Astrocyte (in vitro differentiated cells and primary cell): ENCODE data around the gene FGF10.

Experiments
- EZH2 ChIP-seq: IDR thresholded peaks from 2 replicates; pipeline ENCODE4 v1.6.1; 2012; ENCODE audit warnings: mild to moderate bottlenecking, low read length, inconsistent platforms; ENCODE audit not compliant: insufficient read depth
- TF ChIP-seq, protein P1 (sequence below): IDR thresholded peaks from 2 replicates; pipeline ENCODE4 v1.5.1; 2011; ENCODE audit warnings: low read depth, mild to moderate bottlenecking, inconsistent platforms, low read length, moderate library complexity; ENCODE audit not compliant: insufficient read depth

DNA sequence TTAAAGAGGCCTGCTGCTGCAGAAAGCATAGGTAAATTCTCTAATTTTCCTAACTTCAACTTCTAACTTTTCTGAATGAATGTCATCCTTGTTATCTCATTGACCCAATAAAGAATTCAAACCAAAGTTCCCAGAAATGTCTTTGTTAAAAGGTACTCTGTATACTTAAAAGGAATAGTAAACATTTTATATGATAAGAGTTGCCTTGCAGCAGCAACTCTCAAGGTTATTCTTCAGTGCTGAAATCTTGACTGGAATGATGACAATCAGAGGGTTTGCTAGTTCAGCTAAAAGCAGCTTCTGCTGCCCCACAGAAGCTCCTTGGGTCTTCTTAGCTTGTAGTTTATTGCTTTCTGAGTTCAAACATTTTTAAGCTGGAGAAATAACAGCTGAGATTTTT is 28.3 kb downstream of the FGF10 start:
- TF ChIP-seq, protein P1, sequence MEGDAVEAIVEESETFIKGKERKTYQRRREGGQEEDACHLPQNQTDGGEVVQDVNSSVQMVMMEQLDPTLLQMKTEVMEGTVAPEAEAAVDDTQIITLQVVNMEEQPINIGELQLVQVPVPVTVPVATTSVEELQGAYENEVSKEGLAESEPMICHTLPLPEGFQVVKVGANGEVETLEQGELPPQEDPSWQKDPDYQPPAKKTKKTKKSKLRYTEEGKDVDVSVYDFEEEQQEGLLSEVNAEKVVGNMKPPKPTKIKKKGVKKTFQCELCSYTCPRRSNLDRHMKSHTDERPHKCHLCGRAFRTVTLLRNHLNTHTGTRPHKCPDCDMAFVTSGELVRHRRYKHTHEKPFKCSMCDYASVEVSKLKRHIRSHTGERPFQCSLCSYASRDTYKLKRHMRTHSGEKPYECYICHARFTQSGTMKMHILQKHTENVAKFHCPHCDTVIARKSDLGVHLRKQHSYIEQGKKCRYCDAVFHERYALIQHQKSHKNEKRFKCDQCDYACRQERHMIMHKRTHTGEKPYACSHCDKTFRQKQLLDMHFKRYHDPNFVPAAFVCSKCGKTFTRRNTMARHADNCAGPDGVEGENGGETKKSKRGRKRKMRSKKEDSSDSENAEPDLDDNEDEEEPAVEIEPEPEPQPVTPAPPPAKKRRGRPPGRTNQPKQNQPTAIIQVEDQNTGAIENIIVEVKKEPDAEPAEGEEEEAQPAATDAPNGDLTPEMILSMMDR: no peak
- no peak for TF ChIP-seq EZH2
